C4-2B (cell line): ENCODE measurements around the gene STXBP1.

Experiments
- CTCF ChIP-seq: fragments of 450-650 bp; conservative IDR thresholded peaks from 2 replicates; pipeline ENCODE4 v1.5.1; 2017; ENCODE audit warnings: mild to moderate bottlenecking
- ZFX ChIP-seq: fragments of 450-650 bp; IDR thresholded peaks from 2 replicates; pipeline ENCODE4 v1.6.1; 2017

GRCh38 chr9:127724012-127724411, 111.9 kb downstream of the STXBP1 start:
- no peak for TF ChIP-seq CTCF
- TF ChIP-seq ZFX, result no peak
